Activated CD4-positive, CD25-positive, alpha-beta regulatory T cell treated with anti-CD3 and anti-CD28 coated beads, Interleukin-2, amount 50 U/mL, for 72 hours (primary cell): ENCODE results near the gene CNGB1.
"Not testable (repeated sequence)": the region's sequence is repeated elsewhere in the genome, so short reads cannot be mapped to it uniquely, and the experiment has no call there.

ENCODE experiments used
- DNase-seq: peaks from one replicate; pipeline ENCODE4 v3.0.0; 2021

Gene CNGB1

DNA sequence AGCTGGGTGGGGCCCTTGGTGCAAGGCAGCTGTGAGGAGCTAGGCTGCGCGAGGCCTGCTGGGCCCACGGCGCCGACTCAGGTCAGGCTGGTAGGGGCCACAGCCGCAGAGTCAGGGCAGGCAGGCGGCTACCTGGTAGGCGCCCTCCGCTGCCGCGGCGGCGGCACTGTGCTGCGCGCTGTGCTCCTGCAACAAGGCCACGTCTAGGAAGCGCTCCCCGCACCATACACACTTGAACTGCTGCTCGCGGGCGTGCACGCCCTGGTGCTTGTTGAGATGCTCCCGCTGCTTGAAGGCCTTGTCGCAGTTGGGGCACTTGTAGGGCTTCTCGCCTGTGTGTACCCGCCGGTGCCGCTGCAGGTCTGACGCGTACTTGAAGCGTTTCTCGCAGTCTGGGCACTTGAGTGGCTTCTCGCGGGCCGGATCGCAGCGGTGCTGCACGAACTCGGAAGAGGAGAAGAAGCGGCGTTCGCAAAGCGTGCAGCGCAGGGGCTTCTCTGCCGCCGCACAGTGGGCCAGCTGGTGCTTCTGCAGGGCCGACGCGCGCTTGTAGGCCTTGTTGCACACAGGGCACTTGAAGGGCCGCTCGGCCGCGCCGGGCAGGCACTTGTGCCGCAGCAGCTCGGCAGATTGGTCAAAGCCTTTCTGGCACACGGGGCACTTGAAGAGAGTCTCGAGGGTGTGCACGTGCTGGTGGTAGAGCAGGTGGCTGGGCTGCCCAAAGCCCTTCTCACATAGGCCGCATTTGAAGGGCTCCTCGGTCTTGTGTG is 25.7 kb upstream of the CNGB1 start:
- no peak for DNase-seq

DNA sequence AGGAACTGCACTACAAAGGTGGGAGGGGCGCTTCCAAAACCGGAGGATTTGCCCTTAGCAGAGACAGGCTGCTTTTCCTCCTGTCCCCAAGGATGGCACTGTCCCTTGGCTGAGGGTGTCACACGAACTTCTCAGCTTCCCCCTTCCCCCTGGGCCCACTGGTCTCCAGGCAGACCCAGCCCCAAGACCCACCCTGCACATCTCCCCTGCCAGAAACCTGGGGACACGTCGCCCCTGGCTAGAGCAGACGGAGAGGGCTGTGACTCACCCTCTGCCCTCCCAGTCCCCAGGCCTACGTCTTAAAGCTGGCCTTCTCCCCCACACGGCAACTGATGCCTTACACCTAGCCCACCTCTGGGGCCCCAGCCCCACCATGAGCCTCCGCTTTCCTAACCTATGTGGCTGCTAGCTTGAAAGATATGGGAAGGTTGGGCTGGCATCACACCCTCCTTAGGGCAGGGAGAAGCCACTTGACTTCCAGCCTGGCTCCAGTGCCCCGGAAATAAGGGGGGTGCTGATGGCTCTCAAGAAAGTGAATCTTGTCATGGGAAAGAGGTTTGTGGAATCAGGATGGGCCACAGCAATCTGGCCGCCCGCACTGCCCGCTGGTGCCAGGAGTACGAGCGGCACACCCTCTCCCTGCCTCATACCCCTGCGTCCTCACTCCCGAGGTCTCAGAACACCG is 24.9 kb upstream of the CNGB1 start:
- no peak for DNase-seq

DNA sequence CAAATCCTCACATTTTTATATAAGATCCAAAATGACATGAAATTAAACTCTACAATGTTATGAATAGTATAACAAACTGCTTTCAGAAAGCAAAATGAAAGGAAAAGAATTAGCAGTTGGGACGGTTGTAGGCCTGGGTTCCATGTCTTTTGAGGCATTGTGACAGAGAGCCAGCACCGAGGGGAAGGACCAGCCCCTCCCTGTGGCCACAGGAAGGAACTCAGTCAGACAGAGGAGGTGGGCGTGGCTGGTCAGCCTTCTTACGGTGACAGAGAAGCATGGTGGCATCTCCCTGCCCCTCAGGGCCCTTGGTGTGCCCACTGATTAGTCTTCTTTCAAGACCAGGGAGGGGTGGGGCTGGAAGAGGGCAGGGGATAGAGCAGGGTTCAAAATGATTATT is 23.9 kb upstream of the CNGB1 start:
- no peak for DNase-seq

DNA sequence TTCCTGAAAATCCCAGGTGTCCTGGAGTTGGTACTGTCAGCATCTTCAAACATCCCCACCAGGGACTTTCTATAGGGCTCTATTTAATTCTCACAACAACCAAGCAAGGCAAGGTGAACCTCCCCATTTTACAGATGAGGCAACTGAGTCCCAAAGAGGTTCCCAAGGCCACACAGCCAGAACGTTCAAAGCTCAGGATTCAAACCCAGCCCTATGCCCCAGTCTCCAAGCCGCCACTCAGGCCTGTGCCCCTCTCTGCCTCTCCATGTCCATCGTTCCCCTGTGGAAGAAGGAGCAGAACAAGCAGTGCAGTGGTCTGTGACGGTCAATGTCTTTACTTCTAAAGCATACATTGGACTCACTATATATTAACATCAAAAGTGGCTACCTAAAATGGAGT is 23.4 kb upstream of the CNGB1 start:
- no peak for DNase-seq

DNA sequence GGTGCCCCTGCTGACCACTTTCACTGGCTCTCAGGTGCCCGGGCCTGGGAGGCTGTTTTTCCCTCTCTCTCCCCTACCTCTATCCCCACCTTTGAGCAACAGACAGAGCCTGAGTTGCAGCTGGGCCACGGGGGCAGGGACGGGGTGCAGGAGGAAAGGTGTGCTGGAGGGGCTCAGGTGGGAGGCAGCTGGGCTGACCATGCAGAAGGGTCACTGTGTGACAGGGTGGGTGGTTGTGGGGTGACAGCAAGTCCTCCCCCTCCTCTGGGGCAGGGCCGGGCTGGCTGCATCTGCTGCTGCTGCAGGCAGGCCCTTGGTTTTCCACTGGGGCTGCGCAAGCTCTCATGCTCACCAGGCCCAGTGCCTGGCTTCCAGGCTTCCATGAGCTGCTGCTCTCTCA is 23.0 kb upstream of the CNGB1 start:
- no peak for DNase-seq

DNA sequence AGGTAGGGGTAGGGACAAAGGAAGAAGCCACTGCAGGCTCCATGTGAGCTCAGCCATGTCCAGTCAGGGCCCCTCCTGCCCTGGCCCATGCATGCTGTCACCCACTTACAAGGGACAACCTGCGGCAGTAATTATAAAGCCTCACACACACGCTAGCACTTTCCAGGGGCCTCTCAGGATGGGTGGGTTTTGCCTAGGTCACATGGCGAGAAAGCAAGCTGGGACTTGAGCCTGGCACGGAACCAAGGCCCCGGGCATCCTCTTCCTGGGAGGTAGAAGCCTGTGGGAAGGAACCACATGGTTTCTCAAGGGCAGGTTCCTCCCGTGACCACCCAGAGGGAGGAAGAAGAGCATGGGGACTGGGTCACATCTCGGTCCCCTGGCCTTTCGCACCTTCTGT is 22.5 kb upstream of the CNGB1 start:
- DNase-seq = no peak

DNA sequence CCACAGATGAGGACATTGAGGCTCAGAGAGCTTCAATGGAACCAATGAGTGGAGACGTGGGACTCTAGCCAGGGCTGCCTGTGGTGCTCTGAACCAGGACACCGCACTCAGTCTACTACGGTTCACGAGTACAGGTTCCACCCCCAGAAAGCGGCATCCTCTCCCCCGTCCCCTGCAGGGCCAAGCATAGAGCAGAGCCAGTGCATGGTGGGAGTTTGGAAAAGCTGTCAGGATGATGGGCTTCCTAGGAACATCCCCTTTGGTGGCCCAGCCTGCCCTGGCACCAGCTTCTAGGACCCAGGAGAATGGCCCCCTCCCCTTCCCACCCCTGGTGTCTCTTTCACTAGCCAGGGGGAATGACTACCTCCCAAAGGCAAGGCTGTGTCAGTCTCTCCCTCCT is 21.2 kb upstream of the CNGB1 start:
- no peak for DNase-seq

DNA sequence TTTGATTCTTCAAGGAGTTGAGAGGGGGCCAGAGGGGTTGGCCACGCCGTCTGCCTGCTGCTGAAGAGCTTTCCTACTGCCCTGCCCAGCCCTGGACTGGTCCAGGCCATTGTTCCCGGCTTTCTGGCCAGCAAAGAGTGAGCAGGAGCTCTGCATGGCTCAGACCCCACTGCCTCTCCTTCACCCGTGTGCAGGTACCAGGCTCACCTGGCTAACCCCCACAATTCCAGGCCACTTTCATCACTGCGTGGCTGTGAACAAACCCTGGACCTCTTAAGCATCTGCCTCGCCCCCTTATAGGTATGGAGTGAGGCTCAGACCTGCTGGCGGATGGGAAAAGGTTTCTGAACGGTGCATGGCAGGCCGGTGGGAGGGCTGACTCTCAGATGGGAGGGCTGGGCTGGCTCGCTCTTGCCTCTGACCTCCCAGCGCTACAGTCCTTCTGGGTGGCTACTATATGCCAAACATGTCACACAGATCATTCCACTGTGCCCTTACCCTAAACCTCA is 20.7 kb upstream of the CNGB1 start:
- no peak for DNase-seq

DNA sequence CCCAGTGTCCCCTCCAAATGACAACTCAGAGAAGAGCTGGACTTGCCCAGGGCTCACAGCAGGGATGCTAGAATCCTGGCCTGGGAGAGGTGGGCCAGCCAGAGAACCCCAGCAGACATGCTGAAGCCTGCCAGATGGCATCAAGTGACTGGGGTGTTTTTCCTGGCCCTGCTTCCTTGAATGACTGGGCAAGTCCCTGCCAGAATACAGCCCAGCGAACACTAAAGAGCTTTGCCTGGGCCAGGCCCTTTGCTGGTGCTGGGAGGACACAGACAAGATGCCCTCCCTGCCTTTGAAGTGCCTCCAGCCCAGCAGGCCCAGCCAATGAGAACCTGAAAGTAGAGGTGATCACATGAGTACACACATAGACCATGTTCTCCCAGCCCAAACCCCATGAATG is 18.0 kb upstream of the CNGB1 start:
- DNase-seq = no peak

DNA sequence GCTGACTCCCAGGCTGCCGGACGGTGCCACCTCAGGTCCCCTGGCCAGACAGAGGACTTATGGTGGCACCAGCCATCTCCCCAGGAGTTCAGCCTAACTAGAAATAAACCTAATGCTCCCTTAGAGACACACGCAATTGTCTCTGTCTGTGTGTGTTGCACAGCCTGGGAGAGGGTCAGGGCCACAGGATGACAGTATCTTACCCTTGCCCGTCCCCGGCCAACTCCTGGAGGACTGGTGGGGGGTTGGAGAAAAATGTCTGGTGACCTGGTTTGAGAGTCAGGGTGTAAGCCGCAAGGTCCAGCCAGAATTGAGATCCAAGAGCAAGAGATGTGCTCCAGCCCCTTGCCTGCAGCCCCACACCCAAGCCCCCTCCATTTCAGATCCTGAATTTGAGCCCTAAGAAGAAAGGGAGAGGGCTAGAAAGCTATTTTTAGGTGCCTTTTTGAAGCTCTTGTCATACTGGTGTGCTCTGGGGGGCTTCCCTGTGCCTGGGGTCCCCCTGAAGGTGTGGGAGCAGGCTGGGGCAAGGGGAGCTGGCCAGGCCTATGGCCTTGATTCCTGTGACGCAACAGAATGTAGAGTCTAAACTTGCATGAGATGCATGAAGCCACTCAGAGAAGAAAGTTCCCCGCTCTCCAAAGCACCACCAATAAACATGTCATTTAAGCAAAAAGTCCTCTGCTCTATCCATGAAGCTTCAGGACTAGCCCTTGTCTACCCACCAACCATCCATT is 16.7 kb upstream of the CNGB1 start:
- DNase-seq = no peak

DNA sequence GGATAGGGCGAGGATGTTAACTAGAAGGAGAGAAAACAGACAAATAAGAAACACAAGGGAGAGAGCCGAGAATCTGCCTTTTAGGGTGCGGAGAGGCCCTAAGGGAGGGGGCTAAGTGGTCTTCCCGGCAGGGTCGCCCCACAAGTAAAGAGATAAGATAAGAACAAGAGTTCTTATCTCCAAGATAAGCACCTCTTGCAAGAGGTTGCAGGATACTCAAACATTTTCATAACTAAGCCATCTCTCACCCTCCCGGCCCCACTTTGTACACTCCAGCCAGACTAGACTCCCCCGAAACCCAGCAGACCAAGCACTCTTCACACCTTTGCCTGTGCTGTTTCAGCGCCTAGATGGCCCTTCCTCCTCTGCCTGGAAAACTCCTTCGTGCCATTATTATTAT is 15.3 kb upstream of the CNGB1 start:
- no peak for DNase-seq

DNA sequence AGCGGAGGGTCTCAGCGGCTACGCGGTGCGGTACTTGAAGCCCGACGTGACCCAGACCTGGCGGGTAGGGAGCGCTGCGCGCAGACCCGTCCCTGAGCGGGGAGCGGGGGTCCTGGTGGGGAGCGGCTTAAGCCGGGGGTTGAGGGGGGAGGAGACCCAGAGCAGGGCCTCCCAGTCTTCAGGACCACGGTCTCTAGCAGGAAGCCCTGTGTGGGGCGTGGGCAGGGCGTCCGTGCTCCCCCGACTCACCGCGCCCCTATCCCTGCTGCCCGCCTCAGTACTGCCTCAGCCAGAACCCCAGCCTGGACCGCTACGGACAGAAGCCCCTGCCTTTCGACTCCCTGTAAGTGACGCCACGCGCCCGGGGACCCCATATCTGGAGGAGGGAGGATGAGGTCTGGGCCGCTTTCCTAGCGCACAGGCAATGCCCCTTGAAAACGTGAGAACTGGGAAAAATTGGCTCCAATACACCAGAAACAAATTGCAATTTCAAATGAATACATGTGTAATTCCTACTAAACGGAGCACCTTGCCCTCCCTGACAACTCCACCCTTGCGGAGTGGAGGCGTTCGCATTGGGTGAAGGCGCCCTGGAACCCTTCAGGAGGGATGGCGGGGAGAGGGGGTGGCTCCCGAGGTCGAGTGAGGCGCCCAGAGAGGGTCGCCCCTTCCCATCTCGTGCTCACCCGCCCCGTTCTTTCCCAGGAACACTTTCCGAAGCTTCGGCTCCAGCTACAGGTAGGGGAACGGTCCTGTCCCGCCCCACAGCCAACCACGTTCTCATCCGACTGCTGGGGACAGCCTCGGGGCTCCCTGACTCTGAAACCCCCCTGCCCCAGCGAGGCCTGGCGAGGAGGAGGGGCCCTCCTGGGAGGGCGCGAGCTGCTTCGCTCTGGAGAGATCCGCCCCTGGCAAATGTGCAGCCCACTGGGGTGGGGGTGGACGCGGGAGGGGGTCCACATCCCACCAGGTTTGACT is 14.6 kb upstream of the CNGB1 start:
- no peak for DNase-seq

DNA sequence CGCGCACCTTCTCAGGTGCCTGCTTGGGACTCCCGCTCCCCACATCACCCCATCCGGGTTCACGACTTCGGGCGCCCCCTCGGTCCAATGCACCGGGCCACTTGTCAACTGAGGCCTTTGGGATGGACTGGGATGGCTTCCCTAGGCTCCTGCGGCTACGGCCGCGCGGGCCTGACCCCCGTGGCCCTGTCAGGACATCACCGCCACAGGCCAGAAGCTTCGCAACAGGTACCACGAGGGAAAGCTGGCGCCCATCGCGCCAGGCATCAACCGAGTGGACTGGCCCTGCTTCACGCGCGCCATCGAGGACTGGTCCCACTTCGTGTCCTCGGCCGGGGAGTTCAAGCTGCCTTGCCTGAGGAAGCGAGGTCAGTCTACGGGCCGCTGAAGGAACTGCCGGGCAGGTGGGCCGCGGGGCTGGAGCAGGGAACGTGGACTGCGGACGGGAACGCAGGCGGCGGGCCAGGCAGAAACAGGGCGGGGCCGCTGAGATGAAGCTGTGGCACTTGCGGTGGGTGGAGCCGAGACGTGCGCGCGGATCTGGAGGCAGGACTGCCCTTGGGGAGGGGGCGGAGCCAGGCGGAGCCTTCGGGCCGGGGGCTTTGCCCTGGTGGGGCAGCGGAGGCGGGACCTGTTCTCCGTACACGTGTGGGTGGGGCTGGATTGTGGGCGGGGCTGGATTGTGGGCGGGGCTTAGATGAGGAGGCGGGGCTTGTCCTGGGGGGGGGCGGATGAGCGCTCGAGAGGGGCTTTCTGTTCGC is 13.7 kb upstream of the CNGB1 start:
- peak; percentile 89 for DNase-seq

DNA sequence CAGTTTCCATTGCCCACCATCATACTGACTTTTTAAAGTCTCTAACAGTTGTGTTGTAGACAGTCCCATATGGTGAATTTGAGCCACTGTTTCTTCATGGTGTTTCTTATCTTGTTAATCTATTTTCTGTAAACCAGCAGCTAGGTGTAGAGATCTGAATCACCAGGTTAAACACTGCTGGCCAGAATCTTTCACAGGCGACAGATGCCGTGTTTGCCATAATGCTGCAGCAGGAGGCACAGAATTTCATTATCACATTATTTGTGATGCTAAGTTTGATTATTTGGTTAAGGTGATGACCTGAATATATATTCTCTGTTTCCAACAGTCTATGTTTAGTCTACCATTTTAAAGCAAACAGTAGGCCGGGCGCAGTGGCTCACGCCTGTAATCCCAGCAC is 11.5 kb upstream of the CNGB1 start:
- DNase-seq = no peak

DNA sequence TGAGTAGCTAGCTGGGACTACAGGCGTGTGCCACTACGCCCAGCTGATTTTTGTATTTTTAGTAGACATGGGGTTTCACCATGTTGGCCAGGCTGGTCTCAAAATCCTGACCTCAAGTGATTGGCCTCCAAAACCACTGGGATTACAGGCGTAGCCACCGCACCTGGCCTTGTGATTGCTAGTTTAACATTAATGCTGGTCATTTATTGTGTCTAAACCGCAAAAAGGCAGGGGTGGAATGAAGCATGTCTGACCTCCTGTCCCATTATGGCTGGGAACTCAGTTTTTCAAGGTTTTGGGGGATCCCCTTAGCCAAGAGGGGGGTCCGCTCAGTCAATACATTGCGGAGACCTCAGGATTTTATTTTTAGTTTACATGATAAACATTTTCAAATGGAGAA is 10.7 kb upstream of the CNGB1 start:
- no peak for DNase-seq

DNA sequence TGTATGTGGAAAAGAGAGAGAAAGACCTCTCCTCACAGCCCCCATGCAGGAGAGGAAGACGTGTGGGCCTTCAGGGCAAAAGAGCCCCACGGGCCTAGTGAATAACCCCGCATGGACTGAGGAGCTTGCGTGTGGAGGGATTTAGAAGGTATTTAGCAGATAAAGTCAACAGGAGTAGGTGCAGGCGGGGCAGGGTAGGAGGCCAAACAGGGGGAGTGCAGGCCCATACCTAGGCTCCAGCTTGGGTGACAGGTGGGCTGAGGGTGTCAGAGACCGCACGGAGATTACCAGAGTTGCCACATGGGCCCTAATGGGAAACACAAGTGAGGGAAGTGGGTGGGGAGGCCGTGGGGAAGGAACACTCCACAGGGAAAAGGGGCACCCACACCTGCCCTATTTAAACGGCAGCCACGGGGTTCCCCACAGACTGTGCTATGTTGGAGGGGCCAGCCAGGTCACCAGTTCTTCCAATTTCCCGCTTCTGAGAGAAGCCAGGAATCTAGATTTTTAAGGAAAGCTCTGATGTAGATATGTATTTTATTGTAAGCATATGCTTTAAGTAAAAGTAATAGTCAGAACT is 8.2 kb upstream of the CNGB1 start:
- DNase-seq = no peak

DNA sequence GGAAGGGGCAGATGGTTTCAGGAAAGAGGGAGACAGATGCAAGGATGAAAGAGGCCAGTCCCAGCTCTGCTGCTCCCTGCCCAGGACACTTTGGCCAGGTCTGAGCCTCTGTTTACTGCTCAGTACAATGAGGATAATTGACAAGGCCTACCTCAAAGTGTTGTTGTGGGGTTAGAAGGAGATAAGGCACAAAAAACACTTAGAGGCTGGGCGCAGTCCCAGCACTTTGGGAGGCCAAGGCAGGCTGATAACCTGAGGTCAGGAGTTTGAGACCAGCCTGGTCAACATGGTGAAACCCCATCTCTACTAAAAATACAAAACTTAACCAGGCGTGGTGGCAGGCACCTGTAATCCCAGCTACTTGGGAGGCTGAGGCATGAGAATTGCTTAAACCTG is 7.1 kb upstream of the CNGB1 start:
- DNase-seq = not testable (repeated sequence)

DNA sequence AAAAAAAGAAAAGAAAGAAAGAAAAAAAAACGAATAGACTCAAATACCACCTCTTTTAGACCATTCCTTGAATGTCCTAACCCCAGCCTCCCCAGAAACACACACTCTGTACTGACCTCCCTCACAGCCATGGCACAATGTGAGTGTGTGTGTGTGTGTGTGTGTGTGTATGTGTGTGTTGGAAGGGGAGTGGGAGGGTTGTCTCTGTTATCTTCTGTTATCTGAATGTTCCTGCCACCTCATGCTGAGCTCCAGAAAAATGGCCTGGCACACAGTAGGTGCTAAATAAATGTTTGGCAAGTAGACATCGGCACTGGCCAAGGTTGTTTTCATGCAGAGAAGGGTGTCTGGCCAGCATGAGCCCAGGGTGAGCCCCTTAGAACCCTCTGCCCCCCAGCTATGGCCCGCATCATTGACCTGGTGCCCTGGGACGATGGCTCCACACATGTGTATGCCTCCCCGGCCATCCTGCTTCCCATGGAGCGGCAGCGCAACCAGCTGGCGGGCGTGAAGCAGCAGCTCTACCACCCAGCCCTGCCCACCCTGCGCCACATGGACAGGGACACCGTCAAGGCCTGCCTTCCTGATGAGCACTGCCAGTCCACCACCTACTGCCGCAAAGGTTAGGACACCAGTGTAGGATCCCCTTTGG is 6.6 kb upstream of the CNGB1 start:
- DNase-seq = no peak

DNA sequence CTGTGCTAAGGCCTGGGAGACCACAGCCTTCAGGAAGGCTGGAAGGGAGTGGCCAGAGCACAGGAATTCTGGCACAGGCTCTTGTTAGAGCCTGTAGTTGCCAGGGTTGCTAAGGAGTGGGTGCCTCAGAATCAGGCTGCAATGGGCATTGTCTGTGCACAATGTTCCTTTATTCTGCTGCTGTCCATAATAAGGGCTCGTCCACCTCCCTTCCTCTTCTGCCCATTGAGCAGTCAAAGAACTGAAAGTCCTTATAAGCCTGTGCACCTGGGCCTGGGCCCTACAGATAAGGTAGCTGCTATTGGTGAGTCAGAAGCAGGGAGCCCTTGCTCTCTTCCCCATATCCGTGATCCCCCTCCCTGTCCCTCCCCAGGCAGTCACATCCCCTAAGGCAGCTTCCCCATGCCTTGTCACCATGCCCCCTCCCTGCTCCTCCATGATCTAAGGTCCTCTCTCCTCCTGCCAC is 5.4 kb upstream of the CNGB1 start:
- no peak for DNase-seq

DNA sequence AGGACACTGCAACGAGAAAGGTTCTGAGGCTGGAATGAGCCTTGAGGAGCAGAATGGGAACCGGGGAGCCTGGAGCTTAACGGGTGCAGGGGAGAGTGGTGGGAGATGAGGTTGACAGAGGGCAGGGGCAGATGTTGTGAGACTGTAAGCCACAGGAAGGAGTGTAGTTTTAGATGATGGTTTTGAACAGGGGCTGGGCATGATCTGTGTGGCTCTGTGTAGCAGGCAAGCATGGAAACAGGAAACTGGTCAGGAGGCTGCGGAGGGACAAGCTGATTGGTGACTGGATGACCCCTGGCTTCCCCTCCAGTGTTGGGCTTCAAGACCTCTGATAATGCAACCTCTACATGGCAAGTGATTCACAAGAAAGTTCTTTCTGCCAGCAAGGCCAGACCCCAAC is 1.4 kb upstream of the CNGB1 start:
- DNase-seq = no peak

DNA sequence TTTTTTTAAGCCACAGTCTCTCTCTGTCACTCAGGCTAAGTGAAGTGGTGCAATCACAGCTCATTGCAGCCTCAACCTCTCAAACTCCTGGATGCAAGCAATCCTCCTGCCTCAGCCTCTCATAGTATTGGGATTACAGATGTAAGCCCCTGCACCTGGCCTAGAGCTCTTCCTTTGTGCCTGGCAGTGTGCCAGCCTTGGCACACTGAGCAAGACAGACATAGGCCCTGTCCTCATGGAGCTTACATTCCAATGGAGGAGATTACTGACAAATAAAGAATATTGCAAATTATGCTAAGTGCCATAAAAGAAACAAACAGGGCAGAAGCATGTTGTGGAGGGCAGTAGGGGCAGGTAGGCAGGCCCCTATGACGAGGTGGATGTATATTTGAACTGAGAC is 920 bp upstream of the CNGB1 start:
- no peak for DNase-seq
